SU-DHL-6 (cell line): Measurements from ENCODE around the gene IGIP.

Experiments
- CTCF ChIP-seq: fragments of 200-600 bp; sonication (generic); IDR thresholded peaks from one replicate; pipeline ENCODE4 v1.5.1; 2017; ENCODE audit warnings: antibody characterized with exemption, mild to moderate bottlenecking, low read length, moderate library complexity; ENCODE audit not compliant: insufficient read depth, poor library complexity, severe bottlenecking
- EZH2phosphoT487 ChIP-seq: fragments of 200-600 bp; sonication (generic), shearing (Covaris generic); conservative IDR thresholded peaks from 2 replicates; pipeline ENCODE4 v1.6.1; 2018; ENCODE audit warnings: mild to moderate bottlenecking, antibody characterized with exemption, low read length, moderate library complexity, mixed read lengths

- TF ChIP-seq CTCF: no peak
- no peak for TF ChIP-seq EZH2phosphoT487
These were observed 10.9 kb downstream of the IGIP start for GRCh38 chr5:140136624-140137023.
